ENCODE data around the gene LRP1. TPM values are rescaled to one million over a fixed set of nuclear protein-coding genes. Genes with fewer than 3 reads are reported as not detected.

Gene LRP1
- total RNA-seq, 2 experiments from 2014 or later: 6.6 to 8.5 TPM

DNA sequence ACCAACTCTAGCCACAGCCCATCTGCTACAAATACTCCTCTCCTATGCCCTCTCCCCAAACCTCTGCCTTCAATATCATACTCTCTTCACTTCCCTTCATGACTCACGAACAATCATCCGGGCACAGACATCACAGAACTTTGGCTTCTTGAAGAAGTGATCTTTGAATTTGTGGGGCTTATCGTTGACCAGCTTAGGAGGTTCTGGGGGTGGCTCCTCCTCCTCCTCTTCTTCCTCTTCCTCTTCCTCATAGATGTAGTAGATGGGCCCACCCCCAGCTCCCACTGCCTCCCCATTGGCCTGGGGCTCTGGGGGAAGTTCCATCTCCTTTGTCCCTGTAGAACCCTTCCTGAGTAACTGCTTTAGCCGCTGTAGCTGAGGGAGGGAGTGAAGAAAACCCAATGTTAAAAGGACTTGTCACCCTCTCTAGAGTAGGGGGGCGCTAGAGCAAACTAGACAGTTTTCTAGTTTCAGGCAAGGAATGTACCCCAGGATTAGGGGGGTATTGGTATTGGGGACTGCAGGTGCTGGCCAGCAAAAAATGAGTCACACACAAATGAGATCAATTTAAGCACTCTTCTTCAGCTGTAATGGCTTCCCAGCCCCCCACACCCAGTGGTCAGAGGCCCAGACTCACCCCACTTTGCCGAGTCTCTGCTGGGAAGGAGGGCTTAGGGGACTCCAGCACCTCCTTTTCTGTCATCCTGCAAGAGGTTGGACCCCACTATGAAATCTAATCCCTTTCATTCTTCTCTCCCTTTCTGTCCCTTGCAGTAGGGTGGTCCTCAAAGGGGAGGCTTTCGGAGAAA lies 120.9 kb downstream of the LRP1 start:
- ChIA-PET CTCF (no interaction called here), POLR2A (no interaction called here)
- Histone ChIP-seq H3K9me3 (ENCODE audit: control insufficient read depth in 1 of 2, insufficient read depth in 1 of 2, low read length in 2 of 2) (no peaks in the 10 kb centered on the region), H3K27ac (ENCODE audit: low read depth in 1 of 2, low read length in 2 of 2) (no peak overlapping the region), H3K4me3 (ENCODE audit: low read length) (no peak overlapping the region), H3K36me3 (ENCODE audit: insufficient read depth, low read length) (no peaks in the 10 kb centered on the region), H3K27me3 (ENCODE audit: control insufficient read depth in 1 of 2, insufficient read depth in 2 of 2, low read length in 2 of 2) (peaks cover 4 to 5% of the 10 kb centered on the region in 2 experiments), H3K4me1 (ENCODE audit: insufficient read depth, low read length) (peaks cover 3% of the 10 kb centered on the region)
- Mint-ChIP-seq H3K36me3 (ENCODE audit: low read depth) (peaks cover 13% of the 10 kb centered on the region), H3K27me3 (peaks cover 3% of the 10 kb centered on the region), H3K4me3 (no peak overlapping the region), H3K4me1 (ENCODE audit: low read depth) (peaks cover under 1% of the 10 kb centered on the region), H3K27ac (no peak overlapping the region), H3K9me3 (no peaks in the 10 kb centered on the region)
- intact Hi-C loops (cut with DNase I, micrococcal nuclease): no loop called here
- ATAC-seq (ENCODE audit: poor library complexity): no peak
- TF ChIP-seq, protein P1, sequence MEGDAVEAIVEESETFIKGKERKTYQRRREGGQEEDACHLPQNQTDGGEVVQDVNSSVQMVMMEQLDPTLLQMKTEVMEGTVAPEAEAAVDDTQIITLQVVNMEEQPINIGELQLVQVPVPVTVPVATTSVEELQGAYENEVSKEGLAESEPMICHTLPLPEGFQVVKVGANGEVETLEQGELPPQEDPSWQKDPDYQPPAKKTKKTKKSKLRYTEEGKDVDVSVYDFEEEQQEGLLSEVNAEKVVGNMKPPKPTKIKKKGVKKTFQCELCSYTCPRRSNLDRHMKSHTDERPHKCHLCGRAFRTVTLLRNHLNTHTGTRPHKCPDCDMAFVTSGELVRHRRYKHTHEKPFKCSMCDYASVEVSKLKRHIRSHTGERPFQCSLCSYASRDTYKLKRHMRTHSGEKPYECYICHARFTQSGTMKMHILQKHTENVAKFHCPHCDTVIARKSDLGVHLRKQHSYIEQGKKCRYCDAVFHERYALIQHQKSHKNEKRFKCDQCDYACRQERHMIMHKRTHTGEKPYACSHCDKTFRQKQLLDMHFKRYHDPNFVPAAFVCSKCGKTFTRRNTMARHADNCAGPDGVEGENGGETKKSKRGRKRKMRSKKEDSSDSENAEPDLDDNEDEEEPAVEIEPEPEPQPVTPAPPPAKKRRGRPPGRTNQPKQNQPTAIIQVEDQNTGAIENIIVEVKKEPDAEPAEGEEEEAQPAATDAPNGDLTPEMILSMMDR (IDR thresholded peaks at IDR 0.05): no peak
- DNase-seq: peak in 2 of 14 experiments; percentile 42 to 45

DNA sequence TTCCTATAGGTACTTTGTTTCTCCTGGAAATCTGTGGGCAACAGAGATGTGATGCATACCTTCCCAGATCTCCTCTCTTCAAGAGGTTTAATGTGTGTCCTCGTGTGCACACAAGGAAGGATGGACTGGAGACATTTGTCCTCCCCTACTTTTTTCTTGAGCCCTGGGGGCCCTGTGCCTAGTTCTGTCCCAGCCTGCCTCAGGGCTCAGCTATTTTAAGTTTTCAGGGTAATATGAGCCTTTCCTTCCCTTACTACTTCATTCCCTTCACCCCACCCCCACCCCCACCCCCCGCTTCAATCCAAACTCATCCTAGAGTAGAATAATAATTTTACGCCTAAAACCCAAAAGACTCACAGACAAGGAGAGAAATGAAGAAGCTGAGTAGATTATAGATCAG lies 122.3 kb downstream of the LRP1 start:
- intact Hi-C loops (cut with DNase I, micrococcal nuclease): no loop called here

DNA sequence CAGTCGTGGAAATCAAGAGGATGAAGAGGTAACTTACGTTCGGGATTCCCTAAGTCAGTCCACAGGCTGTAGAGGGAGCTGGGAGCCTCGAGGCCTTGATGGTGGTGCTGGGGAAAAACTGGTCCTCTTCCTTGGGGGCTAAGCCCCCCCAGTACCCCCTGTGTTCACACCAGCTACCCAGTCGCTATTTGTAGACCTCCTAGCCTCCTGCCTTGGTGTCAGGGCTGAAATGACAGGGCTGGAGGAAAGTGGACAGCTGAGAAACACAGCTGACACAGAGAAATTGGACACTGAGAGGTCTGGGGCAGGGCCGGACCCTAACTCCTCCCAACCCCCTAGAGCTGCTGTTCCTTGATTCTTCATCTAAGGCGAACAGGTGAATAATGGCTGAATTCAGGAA lies 122.7 kb downstream of the LRP1 start, which contains the start of gene STAC3:
TSS of gene STAC3 (minus strand) at position 232 of the 400 bp plus-strand sequence. CDS start 1,551 bp downstream, outside the sequence.
- no peak for ATAC-seq (ENCODE audit: poor library complexity)
- intact Hi-C loops (cut with DNase I, micrococcal nuclease): no loop called here
- H3K27ac ChIP-seq (ENCODE audit: low read depth in 1 of 2, low read length in 2 of 2): no peak within 1 kb of the TSS
- H3K4me3 ChIP-seq (ENCODE audit: low read length): no peak within 1 kb of the TSS
- Mint-ChIP-seq H3K36me3 (ENCODE audit: low read depth) (peaks cover 27% of the 10 kb centered on the region), H3K4me3 (no peak within 1 kb of the TSS), H3K27me3 (no peaks in the 10 kb centered on the region), H3K9me3 (no peaks in the 10 kb centered on the region), H3K27ac (no peak within 1 kb of the TSS), H3K4me1 (ENCODE audit: low read depth) (no peaks in the 10 kb centered on the region)
- peaks cover 13% of the 10 kb centered on the region for H3K36me3 ChIP-seq (ENCODE audit: insufficient read depth, low read length)
- DNase-seq: no peak
- POLR2A ChIA-PET: interaction anchor here (1.1 kb wide), 1 partner anchor 11 kb away, joined by 3 read pairs; no protein-coding TSS in a partner anchor
- H3K9me3 ChIP-seq (ENCODE audit: control insufficient read depth in 1 of 2, insufficient read depth in 1 of 2, low read length in 2 of 2): no peaks in the 10 kb centered on the region
- H3K4me1 ChIP-seq (ENCODE audit: insufficient read depth, low read length): no peaks in the 10 kb centered on the region
- TF ChIP-seq, protein P1 (IDR thresholded peaks at IDR 0.05): no peak
- CTCF ChIA-PET: interaction anchor here (0.7 kb wide), 1 partner anchor 161 kb away, joined by 4 read pairs; no protein-coding TSS in a partner anchor
- no peaks in the 10 kb centered on the region for H3K27me3 ChIP-seq (ENCODE audit: control insufficient read depth in 1 of 2, insufficient read depth in 2 of 2, low read length in 2 of 2)

More for the DNA sequence above, 122.3 kb downstream of the LRP1 start:
- Mint-ChIP-seq H3K4me1 (ENCODE audit: low read depth) (no peaks in the 10 kb centered on the region), H3K4me3 (no peak overlapping the region), H3K36me3 (ENCODE audit: low read depth) (peaks cover 23% of the 10 kb centered on the region), H3K27ac (no peak overlapping the region), H3K27me3 (no peaks in the 10 kb centered on the region), H3K9me3 (no peaks in the 10 kb centered on the region)
- Histone ChIP-seq H3K4me3 (ENCODE audit: low read length) (no peak overlapping the region), H3K36me3 (ENCODE audit: insufficient read depth, low read length) (peaks cover 9% of the 10 kb centered on the region), H3K4me1 (ENCODE audit: insufficient read depth, low read length) (no peaks in the 10 kb centered on the region), H3K9me3 (ENCODE audit: control insufficient read depth in 1 of 2, insufficient read depth in 1 of 2, low read length in 2 of 2) (no peaks in the 10 kb centered on the region), H3K27ac (ENCODE audit: low read depth in 1 of 2, low read length in 2 of 2) (no peak overlapping the region), H3K27me3 (ENCODE audit: control insufficient read depth in 1 of 2, insufficient read depth in 2 of 2, low read length in 2 of 2) (no peaks in the 10 kb centered on the region)
- TF ChIP-seq, protein P1 (IDR thresholded peaks at IDR 0.05): no peak
- ATAC-seq (ENCODE audit: poor library complexity): no peak
- ChIA-PET CTCF (interaction anchor here (0.7 kb wide), 1 partner anchor 160 kb away, joined by 4 read pairs; no protein-coding TSS in a partner anchor), POLR2A (interaction anchor here (1.1 kb wide), 1 partner anchor 10 kb away, joined by 3 read pairs; no protein-coding TSS in a partner anchor)
- no peak for DNase-seq

Data from CD4-positive, alpha-beta T cell (primary cell).